HG03342 (cell line): Measurements from ENCODE around the gene TRPV6.

Experiments
- ATAC-seq: cut with Tn5 transposase; IDR thresholded peaks from one replicate; pipeline ENCODE4 v1.9.1; 2021; ENCODE audit warnings: mild to moderate bottlenecking, moderate library complexity; ENCODE audit not compliant: unreplicated experiment

Gene TRPV6

DNA sequence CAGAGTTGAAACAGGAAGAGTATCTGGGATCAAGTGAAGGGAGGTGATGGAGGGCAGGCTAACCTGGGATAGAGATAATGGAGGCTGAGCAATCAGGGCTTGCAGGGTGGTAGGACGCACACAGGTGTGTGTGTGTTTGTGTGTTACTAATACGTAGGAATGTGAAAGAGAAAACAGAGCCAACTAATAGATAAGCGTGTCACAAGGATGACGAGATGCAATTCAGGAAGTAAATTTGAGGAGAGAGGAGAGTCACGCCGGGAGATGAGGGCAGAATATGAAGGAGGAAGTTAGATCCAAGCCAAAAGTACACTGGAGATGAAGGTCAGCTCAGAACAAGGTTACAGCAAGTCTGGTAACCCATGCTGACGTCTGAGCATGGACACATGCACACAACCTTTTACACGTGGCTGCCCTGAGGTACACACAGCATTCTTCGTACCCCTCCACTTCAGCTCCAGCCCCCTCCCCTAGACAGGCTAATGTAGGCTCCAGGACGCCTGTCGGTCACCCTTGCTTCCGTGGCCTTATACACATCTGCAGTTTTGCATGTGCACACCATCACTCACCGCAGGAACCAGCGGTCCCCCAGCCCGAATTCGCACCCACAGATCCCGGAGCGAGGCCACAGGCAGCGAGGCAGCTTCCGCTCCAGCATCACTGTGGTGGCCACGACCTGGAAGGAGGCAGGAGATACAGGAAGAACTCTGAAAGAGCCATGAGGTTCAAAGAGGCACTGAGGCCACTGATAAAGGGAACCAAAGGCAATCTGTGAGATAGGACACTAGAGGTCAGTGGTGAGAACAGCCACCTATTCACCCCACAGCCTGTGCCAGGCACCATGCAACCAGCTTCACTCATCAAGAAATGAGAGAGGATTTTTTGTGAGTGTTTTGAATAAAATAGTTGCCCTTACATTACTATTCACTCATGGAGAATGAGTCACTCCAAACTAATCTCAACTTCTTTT is 23.7 kb upstream of the TRPV6 start:
- ATAC-seq = no peak

DNA sequence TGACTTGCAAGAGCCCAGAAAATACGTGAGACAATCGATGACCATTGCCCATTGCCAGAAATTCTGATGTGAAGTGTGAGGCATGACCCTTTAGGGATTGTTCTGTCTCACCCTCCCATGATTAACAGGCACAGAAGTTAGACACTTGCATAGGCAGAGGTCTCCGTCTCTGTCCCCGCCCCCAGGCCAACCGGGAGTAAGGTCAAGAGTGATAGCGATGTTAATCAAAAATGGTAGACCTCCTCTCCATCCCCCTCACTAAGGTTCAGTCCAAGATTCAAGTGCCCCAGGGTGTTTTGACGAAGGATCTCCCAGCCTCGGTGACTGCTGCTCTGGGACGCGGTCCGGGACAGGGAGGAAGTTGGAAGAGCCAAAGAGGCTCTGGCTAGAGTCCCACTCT is 22.7 kb upstream of the TRPV6 start:
- ATAC-seq = no peak

DNA sequence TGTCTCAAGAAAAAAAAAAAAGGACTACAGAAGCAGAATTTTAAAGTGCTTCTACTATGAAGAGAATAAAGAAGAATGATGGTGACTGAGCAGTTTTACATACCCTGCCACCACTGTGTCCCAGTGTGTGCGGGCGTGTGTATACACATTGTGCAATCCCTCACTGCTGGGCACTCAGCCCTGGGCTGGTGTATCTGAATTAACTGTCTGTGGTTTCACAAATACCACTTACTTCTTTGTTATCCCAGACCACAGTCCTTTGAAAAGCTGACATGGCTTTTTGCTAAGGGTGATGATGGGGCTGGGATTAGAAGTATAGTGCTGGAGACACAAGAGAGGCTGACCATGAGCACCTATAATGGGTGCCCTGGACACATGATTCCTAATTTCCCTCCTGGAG is 21.1 kb upstream of the TRPV6 start:
- ATAC-seq = no peak

DNA sequence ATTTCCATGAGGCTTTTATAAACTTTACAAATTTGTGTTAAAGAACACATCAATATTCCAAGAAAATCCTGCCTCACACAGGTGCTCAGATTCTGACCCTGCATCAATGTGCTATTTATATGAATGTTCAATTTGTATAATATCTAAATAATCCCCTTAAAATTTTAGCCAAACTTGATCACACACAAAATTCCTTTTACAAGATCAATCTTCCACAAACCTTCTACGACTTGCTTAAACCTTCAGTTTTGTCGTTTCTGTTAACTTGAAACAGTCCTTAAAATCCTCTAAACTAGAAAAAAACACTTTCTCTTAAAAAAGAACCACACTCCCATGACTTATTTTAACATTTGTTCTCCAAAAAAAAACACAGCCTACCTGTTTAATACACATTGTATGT is 20.2 kb upstream of the TRPV6 start:
- ATAC-seq = no peak

DNA sequence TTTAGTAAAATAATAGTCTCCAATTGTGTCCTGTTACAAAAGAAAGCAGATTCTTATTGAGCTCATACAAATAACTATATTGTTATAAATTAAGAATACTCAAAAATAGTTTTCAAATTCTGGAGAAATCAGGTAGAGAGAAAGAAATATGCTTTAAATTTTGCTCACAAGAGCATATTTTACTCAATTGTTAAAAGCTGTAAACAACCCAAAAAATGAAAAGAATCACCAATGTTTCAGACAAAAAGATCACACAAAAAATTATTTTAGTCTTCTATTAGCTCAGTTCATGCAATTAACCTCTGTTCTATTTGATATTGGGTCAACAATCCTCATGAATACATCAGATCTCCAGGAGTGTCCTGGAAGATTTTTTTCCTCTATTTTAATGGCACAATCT is 18.6 kb upstream of the TRPV6 start:
- no peak for ATAC-seq

DNA sequence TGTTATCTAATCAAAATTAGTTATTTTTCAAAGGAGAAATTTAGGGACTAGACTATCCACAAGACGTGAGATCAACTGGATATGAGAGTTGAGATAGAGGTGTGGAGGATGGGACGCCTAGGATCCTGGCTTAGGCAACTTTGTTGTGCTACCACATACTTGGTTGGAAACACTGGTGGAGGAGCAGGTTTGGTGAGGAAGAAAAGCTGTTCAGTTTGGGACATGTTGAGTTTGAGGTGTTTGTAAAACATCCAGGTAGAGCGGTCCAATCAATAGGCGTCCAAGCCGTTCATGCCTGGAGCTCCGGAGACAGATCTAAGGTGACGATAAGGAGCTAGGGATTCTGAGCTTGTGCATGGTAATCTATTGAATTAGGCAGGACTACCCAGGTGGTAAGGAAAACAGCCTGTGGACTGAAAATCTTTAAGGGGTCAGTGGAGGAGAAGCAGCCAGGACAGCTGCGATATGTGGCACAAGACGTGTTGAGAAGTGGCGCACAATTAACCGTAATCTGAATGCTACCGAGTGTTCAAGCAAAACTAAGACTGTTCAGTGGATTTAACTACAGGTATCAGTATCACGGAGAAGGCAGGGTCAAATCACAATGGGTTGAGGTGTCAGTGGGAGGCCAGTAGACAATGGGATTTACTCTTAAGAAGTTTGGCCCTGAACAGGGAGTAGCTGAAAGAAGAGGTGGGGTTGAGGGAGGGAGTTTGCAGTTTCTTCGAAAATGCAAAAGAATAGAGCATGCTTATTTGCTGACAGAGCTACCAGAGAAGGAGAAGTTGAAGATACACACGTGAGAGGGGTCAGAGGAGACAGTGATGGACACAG is 16.1 kb upstream of the TRPV6 start:
- ATAC-seq = no peak

DNA sequence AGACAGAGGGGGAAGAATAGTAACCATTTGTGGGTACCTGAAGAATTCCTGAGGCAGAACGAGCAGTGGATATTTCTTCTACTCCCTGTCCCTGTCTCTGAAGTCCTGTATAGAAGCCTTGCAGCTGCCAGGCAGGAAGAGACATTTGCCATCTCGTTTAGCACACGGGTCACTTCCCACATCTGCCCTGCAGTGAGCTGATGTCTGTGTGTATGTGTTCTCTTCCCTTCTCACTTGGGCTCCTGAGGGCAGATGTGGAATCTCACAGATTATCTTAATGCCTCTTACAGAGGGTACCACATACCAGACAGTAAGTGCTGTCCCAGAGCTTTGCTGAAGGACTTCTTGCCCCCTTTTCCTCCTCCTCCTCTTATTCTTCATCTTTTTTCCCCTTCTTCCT is 14.1 kb upstream of the TRPV6 start:
- ATAC-seq = no peak

DNA sequence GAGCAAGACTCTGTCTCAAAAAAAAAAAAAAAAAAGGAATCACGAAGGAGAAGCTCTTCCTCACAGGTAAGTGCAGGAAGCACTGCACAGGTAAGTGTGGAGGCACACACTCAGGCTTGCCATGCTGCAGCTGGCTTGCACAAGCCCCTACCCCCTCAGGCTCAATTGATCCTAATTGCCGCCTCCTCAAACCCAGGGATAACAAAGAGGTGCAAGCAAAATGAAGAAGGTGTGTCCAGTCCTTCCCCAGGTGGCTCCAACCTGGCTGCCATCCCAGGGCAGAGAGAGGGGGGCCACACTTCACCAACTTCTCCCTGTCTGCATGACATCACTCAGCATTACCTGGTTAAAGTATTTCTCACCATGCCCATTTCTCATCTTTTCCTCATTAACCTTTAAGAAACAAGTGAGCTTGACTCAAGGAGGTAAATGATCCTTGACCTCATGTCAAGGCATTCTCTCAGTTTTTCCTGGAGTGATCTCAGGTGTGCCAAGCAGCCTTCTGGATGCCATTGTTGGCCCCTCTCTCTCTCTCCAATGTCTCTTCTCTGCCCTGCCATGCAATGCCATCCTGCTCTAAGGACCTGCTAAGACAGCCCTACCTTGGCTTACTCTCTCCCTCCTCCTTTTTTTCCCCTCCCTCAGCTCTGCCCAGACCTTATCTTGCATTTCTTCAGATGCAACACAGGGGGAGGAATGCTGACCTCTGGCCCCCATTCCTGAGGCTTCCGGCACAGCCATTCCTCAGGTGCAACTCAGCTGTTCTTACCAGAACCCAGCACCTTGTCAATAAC is 13.0 kb upstream of the TRPV6 start:
- ATAC-seq = no peak

DNA sequence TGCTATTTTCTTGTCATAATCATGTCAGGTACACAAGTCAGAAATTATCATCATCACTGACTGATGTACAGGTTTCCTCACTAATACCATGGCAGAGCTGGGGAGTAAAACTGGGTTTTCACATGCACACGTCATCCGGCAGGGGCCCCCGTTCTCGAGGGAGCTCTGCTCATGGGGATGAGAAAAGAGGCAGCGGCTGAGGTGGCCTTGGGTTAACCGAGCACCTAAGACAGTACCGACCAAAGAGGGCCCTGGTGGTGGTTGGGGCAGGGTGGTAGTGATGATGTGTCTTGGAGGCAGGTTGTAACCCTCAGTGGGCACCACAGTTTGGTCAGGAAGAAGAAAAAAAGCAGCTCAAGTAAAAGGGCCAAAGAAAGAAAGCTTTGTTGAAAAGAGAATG is 12.1 kb upstream of the TRPV6 start:
- ATAC-seq = no peak

DNA sequence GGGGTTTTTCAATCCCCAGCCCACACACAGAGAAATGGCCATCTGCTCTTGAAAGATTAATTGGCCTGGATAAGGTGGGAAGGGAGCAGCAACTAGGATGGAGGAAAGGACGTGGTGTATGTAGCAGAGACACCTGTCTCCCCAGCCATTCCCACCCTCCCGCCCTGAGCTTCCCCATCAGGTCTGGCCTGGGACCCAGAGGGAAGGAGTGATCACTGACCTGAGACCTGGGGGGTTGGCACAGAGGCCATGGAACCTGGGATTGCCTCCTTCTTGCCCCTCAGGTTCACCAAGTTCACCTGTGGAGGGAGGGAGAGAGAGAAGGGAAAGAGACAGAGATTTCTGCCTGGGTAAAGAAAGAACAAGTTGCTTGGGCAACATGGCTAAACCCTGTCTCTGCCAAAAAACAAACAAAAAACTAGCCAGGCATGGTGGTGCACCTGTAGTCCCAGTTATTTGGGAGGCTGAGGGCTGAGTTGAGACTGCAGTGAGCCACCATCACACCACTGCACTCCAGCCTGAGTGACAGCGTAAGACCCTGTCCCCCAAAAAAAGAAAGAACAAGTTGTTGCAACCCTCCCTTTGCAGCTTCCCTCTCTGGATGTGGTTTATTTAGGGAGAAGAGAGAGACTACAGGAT is 11.3 kb upstream of the TRPV6 start:
- ATAC-seq = no peak

DNA sequence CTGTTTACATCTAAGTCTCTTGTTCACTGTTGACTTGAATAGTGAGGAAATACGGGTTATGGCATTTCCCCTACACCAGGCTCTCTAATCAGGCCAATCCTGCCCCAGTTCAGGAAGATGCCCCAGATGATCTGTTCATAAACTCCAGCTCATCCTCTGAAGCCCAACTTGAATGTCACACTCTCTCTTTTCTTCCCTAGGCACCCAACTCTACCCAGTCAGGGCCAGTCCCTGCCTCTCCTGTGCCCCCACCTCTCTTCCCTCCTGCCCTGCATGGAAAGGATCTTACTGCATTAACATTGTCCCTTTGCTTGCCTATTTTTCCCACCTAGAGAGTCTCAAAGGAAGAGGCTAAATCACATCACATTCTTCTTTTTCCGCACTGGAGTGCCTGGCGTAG is 10.6 kb upstream of the TRPV6 start:
- ATAC-seq = no peak

DNA sequence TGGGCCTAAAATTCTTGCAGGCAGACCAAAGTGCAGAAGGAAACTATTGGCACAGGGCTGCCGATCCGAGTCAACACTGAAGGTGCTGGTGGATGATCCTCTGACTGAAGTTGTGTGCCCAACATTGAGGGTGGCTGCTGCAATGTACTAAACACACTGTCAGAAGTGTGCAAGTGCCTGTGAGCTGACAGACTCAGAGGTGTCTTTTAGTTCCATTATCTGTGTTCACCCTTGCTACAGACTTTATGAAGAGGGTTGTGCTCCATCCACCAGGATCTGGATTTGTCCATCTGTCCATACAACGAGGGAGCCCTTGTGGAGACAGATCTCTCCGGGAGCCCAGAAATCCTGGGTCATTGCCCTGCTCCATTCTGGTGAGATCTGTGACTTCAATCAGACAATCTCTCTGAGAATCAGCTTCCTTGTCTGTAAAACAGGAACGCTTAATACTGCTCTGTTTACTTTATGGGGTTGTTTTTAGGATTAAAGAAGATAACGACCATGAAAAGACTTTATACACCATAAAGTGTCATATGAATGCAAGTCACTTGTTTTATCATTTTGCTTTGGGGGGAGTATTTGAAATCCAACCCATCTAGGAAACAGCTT is 9.5 kb upstream of the TRPV6 start:
- ATAC-seq = no peak

DNA sequence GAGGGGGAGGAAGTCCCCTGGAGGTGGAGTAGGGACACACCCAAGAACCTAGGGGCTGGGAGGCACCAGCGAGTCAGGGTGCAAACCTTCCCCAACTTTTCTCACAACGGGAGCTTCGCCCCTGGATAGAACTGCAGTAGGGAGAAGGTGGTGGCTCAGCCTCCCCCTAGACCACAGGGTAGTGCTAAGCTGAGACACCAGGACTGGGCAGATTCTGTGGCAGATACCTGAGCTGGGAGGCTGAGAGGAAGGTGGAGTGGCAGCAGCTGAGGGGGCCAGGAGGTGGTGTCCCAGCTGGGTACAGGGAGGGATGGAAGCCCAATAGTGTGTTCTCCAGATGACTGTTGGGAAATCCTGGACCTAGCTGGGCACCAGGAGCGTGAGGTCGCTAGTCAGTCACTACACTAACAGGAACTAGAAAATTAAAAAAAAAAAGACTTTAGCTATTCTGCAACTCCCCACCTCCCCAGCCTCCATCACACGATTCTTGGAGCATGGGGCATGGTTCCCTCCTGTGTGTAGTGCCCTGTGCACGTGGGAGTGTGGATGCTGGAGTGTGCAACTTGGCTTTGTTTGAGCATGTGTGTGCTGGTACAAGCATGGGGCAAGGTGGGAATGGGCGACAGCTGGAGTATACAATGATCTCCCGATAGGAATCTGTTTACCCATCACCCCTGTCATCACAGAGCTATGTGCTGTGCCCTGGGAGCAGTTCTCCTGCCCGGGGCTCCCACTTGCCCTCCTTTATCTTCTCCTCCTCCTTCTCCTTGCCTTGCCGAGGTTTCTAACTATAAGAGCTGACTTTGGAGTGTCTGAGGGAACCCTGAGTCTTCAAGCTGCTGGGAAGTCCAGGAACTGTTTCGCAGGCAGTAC is 8.8 kb upstream of the TRPV6 start:
- ATAC-seq = no peak

DNA sequence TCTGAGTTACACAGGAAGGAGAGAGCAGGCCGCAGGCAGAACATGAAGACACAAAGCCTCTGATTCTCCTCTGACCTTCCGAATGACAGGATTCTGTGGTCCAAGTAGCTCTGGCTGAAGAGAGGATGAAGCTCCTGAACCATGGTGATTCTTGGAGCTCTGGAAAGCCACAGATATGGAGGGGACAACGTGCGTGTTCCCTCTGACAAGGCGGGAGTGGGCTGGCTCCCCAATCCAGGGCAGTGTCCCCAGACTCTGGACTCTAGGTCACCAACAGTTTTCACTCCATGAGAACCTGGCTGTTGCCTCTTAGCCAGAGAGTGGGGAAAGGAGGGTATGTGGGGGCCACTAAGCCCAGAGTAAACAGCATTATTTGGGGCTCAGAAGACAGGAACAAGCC is 7.4 kb upstream of the TRPV6 start:
- ATAC-seq = no peak

DNA sequence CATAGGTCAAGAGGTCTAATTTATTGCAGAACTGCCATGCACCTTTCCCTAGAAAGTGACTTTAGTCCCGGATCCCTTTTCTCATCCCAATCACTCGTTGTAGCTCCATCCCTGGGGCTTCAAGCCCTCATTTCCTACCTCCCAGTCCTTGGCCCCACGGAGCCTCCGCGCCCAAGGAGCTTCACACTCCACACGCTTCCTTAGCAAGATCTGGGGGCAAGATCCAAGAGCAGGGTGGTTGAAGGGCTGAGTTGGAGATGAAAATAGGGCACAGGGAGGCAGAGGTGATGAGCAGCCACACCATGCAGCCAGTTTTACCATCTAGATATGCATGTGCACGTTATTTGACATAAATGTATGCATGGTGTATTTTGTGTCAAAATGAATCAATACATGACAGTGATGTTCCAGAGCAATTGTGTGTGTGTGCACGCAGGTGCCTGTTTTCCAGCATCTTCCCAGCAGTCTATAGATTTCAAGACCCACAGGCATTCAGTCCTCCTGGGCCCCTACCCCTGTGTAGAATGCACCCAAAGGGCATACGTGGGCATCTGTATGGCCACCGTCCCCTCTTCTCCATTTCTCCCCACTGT is 6.0 kb upstream of the TRPV6 start:
- no peak for ATAC-seq

DNA sequence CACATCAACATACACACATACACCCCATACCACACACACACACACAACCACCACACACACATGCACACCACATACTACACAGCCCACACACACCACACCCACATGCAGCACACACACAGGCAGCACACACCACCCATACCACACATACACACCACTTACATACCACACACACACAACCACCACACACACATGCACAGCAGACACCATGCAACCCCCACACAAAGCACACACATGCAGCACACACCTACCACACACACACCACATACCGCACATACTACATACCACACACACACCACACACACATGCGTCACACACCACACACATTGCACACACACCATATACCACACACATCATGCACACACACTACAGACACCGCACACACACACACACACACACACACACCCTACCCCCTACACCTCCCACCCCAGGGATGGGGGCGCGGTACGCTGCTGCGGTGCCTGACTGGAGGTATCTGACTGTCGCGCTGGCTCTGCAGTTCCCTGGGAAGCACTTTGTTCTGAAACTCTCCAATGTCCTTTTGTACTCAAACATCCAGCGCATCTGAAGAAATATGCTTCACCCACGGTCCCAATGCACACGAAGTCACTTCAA is 5.4 kb upstream of the TRPV6 start:
- ATAC-seq = no peak

DNA sequence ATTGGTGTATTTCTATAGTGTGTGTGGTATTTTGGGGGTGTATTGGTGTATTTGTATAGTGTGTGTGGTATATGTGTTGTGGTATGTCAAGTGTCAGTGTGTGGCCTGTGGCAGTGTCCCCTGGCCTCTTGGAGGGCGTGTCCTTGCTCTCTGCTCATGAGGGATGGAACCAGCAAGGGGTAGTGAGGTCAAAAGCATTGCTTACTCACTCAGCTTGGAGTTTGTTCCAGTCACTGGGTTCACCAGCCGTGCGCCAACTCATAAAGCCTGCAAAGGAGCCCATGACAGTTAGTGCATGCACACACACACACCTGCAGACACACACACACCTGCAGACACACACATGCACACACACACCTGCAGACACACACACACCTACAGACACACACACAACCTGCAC is 4.3 kb upstream of the TRPV6 start:
- no peak for ATAC-seq

DNA sequence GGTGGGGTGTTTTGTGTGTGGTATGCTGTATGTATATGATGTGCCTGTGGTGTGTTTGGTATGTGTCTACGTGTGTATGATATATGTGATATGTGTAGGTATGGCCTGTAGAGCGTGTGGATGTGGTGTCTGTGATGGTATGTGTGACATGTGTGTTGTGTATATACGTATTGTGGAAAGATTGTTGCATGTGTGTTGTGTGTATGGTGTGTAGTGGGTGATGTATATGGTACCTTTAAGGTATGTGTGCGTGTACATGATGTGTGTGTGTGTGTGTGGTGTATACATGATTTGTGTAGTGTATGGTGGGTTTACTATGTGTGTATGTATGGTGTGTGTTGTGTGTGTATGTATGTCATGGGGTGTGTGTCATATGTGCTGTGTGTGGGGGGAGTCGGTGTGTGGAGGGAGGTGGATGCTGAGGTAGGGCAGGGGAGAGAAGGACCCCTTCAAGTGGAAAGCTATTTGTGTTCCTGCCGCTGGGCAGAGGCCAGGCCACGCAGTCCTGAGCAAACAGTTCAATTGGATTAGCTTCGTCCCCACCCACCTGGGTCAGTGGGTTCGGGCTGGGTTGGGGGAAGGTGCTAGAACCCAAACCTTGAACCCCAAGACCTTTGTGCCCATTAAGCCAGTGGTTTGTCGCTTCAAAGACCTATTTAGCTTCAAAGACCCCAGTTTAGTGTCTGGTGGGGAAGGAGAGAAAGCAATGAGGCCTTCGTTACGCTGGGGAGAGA is 1.9 kb upstream of the TRPV6 start:
- no peak for ATAC-seq
